ENCODE data around the gene PARVB. TPM values are rescaled to one million over a fixed set of nuclear protein-coding genes. Genes with fewer than 3 reads are reported as not detected.

PARVB gene
- polyA plus RNA-seq, 1 experiment: 65.8 TPM

GRCh38 chr22:44046485-44047141 is 22.5 kb downstream of the PARVB start:
- ChIA-PET CTCF (no interaction called here), POLR2A (no interaction called here)
- TF ChIP-seq CTCF (IDR thresholded peaks at IDR 0.05; ENCODE audit: insufficient read depth, low read depth, low read length): no peak
- no peak for DNase-seq (ENCODE audit: low read depth)
- no peaks in the 10 kb centered on the region for H3K27me3 ChIP-seq (ENCODE audit: control insufficient read depth, insufficient read depth, low read length)
- H3K4me3 ChIP-seq (ENCODE audit: low read depth, low read length): no peak overlapping the region
- H3K36me3 ChIP-seq (ENCODE audit: control insufficient read depth, insufficient read depth, low read length): no peaks in the 10 kb centered on the region

GRCh38 chr22:44047891-44048301 is 23.8 kb downstream of the PARVB start:
- Histone ChIP-seq H3K27me3 (ENCODE audit: control insufficient read depth, insufficient read depth, low read length) (no peaks in the 10 kb centered on the region), H3K36me3 (ENCODE audit: control insufficient read depth, insufficient read depth, low read length) (no peaks in the 10 kb centered on the region), H3K4me3 (ENCODE audit: low read depth, low read length) (no peak overlapping the region)
- ChIA-PET POLR2A (interaction anchor here (0.6 kb wide), 1 partner anchor 117 kb away, joined by 3 read pairs; no protein-coding TSS in a partner anchor), CTCF (interaction anchor here (1.0 to 1.9 kb wide), 3 partner anchors 10 to 54 kb away, joined by 3 to 9 read pairs (median 4); no protein-coding TSS in a partner anchor)
- DNase-seq (ENCODE audit: low read depth): no peak
- no peak for TF ChIP-seq CTCF (IDR thresholded peaks at IDR 0.05; ENCODE audit: insufficient read depth, low read depth, low read length)

- CTCF ChIA-PET: interaction anchor here (1.3 to 1.9 kb wide), 3 partner anchors 12 to 56 kb away, joined by 4 to 9 read pairs (median 4); no protein-coding TSS in a partner anchor
- no peak for TF ChIP-seq CTCF (IDR thresholded peaks at IDR 0.05; ENCODE audit: insufficient read depth, low read depth, low read length)
These were observed 25.6 kb downstream of the PARVB start for GRCh38 chr22:44049486-44050231.

GRCh38 chr22:44050766-44051355 is 26.8 kb downstream of the PARVB start:
- ChIA-PET CTCF (interaction anchor here (1.4 kb wide), 1 partner anchor 57 kb away, joined by 4 read pairs; no protein-coding TSS in a partner anchor), POLR2A (no interaction called here)
- no peak for TF ChIP-seq CTCF (IDR thresholded peaks at IDR 0.05; ENCODE audit: insufficient read depth, low read depth, low read length)

More at GRCh38 chr22:44049486-44050231, 25.6 kb downstream of the PARVB start:
- Histone ChIP-seq H3K36me3 (ENCODE audit: control insufficient read depth, insufficient read depth, low read length) (no peaks in the 10 kb centered on the region), H3K27me3 (ENCODE audit: control insufficient read depth, insufficient read depth, low read length) (no peaks in the 10 kb centered on the region), H3K4me3 (ENCODE audit: low read depth, low read length) (no peak overlapping the region)
- no peak for DNase-seq (ENCODE audit: low read depth)
- POLR2A ChIA-PET: interaction anchor here (0.6 kb wide), 1 partner anchor 475 kb away, joined by 15 read pairs; no protein-coding TSS in a partner anchor

GRCh38 chr22:44051358-44051757 is 27.3 kb downstream of the PARVB start:
- no peak overlapping the region for H3K4me3 ChIP-seq (ENCODE audit: low read depth, low read length)
- ChIA-PET CTCF (interaction anchor here (1.4 kb wide), 1 partner anchor 58 kb away, joined by 4 read pairs; no protein-coding TSS in a partner anchor), POLR2A (no interaction called here)
- DNase-seq (ENCODE audit: low read depth): no peak
- no peaks in the 10 kb centered on the region for H3K27me3 ChIP-seq (ENCODE audit: control insufficient read depth, insufficient read depth, low read length)
- no peaks in the 10 kb centered on the region for H3K36me3 ChIP-seq (ENCODE audit: control insufficient read depth, insufficient read depth, low read length)
- no peak for TF ChIP-seq CTCF (IDR thresholded peaks at IDR 0.05; ENCODE audit: insufficient read depth, low read depth, low read length)

More at GRCh38 chr22:44050766-44051355, 26.8 kb downstream of the PARVB start:
- no peaks in the 10 kb centered on the region for H3K27me3 ChIP-seq (ENCODE audit: control insufficient read depth, insufficient read depth, low read length)
- DNase-seq (ENCODE audit: low read depth): no peak
- no peaks in the 10 kb centered on the region for H3K36me3 ChIP-seq (ENCODE audit: control insufficient read depth, insufficient read depth, low read length)
- no peak overlapping the region for H3K4me3 ChIP-seq (ENCODE audit: low read depth, low read length)

All from BJ (cell line).